Measurements from ENCODE around the gene CD300LF. TPM values are rescaled to one million over a fixed set of nuclear protein-coding genes. Genes with fewer than 3 reads are reported as not detected.

Gene CD300LF
- total RNA-seq, 1 donor, result not detected

DNA sequence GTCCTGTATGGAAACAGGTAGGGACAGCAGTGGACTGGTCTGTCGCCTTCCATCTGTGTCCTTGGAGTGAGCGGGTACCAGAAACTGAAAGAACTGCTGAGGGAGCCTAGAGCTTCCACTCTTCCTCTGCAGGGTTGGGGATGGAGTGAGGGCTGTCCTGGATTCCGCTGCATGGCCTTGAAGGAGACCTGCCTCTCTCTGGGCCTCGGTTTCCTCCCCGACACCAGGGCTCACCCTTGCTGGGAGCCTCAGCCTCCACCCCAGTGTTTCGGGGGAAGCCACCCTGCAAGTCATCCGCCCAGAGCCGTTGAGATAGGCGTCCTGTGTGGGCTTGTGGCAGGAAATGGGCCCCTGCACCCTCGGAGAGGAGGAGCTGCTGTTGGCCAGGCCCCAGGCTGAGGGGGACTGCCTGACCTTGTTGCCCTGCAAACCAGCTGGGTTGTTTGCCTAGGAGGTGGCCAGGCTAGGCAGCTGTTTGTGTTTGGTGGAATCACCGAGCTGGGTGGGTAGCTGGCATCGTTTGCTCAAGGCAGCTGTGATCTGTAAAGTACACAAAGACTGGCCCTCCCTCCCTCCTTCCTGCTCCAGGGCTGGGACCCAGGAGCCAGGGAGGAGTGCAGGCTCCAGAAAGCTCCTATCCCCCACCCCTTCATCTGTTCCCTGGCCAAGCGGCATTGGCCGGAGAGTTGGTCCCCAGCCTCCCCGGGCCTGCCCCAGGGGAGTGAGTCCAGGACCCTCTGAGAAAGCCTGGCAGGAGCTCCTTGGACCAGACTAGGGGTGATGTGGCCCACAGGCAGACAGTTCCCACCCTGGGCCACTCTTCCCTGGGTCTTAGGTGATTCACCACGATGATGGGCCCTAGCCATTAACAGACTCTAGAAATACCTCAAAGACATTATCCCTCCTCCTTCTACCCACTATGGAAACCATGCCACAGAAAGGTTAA lies 25.6 kb upstream of the CD300LF start:
- no peak overlapping the region for H2AFZ ChIP-seq (ENCODE audit: low read length)
- TF ChIP-seq, protein P1, sequence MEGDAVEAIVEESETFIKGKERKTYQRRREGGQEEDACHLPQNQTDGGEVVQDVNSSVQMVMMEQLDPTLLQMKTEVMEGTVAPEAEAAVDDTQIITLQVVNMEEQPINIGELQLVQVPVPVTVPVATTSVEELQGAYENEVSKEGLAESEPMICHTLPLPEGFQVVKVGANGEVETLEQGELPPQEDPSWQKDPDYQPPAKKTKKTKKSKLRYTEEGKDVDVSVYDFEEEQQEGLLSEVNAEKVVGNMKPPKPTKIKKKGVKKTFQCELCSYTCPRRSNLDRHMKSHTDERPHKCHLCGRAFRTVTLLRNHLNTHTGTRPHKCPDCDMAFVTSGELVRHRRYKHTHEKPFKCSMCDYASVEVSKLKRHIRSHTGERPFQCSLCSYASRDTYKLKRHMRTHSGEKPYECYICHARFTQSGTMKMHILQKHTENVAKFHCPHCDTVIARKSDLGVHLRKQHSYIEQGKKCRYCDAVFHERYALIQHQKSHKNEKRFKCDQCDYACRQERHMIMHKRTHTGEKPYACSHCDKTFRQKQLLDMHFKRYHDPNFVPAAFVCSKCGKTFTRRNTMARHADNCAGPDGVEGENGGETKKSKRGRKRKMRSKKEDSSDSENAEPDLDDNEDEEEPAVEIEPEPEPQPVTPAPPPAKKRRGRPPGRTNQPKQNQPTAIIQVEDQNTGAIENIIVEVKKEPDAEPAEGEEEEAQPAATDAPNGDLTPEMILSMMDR (IDR thresholded peaks at IDR 0.05; ENCODE audit: extremely low read depth, low read depth, low read length), result no peak
- DNase-seq (ENCODE audit: insufficient read length, low spot score, missing footprints), result peak; percentile 85
- no peaks in the 10 kb centered on the region for H3K9me3 ChIP-seq (ENCODE audit: low read depth, low read length)
- H3K4me1 ChIP-seq (ENCODE audit: insufficient read depth, low read length), result no peaks in the 10 kb centered on the region
- no peak overlapping the region for H3K4me3 ChIP-seq (ENCODE audit: insufficient read depth, low read length)
- no peak overlapping the region for H3K4me2 ChIP-seq (ENCODE audit: insufficient read depth, low read length)
- H3K27me3 ChIP-seq (ENCODE audit: insufficient read depth, low read length), result peaks cover 60% of the 10 kb centered on the region
- H3K79me2 ChIP-seq (ENCODE audit: insufficient read depth, low read length), result no peaks in the 10 kb centered on the region
- no peaks in the 10 kb centered on the region for H3K36me3 ChIP-seq (ENCODE audit: insufficient read depth, low read length)
- H3K27ac ChIP-seq (ENCODE audit: low read depth, low read length), result no peak overlapping the region
- no peaks in the 10 kb centered on the region for H4K20me1 ChIP-seq (ENCODE audit: insufficient read depth, low read length)

GRCh38 chr17:74737299-74738050 lies 24.8 kb upstream of the CD300LF start:
- no peaks in the 10 kb centered on the region for H4K20me1 ChIP-seq (ENCODE audit: insufficient read depth, low read length)
- H3K4me2 ChIP-seq (ENCODE audit: insufficient read depth, low read length), result no peak overlapping the region
- H3K4me3 ChIP-seq (ENCODE audit: insufficient read depth, low read length), result no peak overlapping the region
- H3K4me1 ChIP-seq (ENCODE audit: insufficient read depth, low read length), result no peaks in the 10 kb centered on the region
- no peaks in the 10 kb centered on the region for H3K36me3 ChIP-seq (ENCODE audit: insufficient read depth, low read length)
- H3K27me3 ChIP-seq (ENCODE audit: insufficient read depth, low read length), result peaks cover 60% of the 10 kb centered on the region
- no peak overlapping the region for H3K27ac ChIP-seq (ENCODE audit: low read depth, low read length)
- H3K9me3 ChIP-seq (ENCODE audit: low read depth, low read length), result no peaks in the 10 kb centered on the region
- TF ChIP-seq, protein P1 (IDR thresholded peaks at IDR 0.05; ENCODE audit: extremely low read depth, low read depth, low read length), result peak; percentile 29
- no peaks in the 10 kb centered on the region for H3K79me2 ChIP-seq (ENCODE audit: insufficient read depth, low read length)
- no peak overlapping the region for H2AFZ ChIP-seq (ENCODE audit: low read length)
- DNase-seq (ENCODE audit: insufficient read length, low spot score, missing footprints), result peak; percentile 86

DNA sequence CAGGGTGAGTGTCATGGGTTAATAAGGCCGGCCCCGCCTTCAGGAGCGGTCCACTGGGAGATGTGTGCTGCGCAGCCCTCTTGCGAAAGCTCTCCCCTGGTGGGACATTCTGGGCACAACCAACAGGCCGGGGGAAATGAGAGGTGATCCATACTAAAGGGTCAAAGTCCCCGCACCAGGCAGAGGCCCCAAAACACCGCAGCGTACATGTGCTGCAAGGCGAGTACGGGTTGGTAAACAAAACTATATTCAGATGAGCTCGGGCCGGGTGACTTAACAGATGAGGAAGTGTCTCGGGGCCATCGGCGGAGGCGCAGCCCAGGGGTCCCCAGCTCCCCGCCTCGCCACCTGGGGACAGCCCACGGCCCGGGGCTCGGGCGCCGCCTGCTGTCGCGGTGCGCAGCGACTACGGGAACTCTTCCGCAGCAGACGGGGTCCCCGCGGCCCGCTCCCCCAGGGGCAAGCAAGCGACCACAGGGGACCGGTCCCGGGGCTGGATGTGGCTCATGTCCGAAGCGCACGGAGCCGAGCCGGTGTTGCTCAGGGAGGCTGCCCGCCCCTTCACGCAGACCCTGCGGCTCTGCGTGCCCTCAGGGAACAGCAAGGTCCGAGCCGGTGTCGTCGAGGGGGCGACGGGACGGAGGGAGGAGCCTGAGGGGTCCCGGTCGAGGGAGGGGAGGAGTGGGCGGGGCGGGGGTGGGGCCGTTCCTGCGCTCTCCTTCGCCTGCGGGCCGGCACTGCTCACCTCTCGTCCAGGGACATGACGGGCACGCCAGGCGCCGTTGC lies 24.0 kb upstream of the CD300LF start, which contains the start of gene RAB37:
TSS of gene RAB37 (plus strand) at position 744 of the 786 bp plus-strand sequence. CDS start at position 761, 17 bp downstream.
- peak; percentile 66 for DNase-seq (ENCODE audit: insufficient read length, low spot score, missing footprints)
- TF ChIP-seq, protein P1 (IDR thresholded peaks at IDR 0.05; ENCODE audit: extremely low read depth, low read depth, low read length), result no peak
- no peaks in the 10 kb centered on the region for H3K9me3 ChIP-seq (ENCODE audit: low read depth, low read length)
- peak within 1 kb of the TSS; percentile 18 for H3K4me2 ChIP-seq (ENCODE audit: insufficient read depth, low read length)
- H3K27me3 ChIP-seq (ENCODE audit: insufficient read depth, low read length), result peaks cover 63% of the 10 kb centered on the region
- H3K4me1 ChIP-seq (ENCODE audit: insufficient read depth, low read length), result no peaks in the 10 kb centered on the region
- no peak within 1 kb of the TSS for H3K27ac ChIP-seq (ENCODE audit: low read depth, low read length)
- H3K4me3 ChIP-seq (ENCODE audit: insufficient read depth, low read length), result peak within 1 kb of the TSS; percentile 7
- no peaks in the 10 kb centered on the region for H3K79me2 ChIP-seq (ENCODE audit: insufficient read depth, low read length)
- H3K36me3 ChIP-seq (ENCODE audit: insufficient read depth, low read length), result no peaks in the 10 kb centered on the region
- no peaks in the 10 kb centered on the region for H4K20me1 ChIP-seq (ENCODE audit: insufficient read depth, low read length)
- no peak within 1 kb of the TSS for H2AFZ ChIP-seq (ENCODE audit: low read length)
